Gastroesophageal sphincter (tissue), 3 donors: ENCODE results near the gene SYNPR.

Source experiments
- EP300 ChIP-seq: sonication (generic); formaldehyde crosslinking; IDR thresholded peaks from one replicate; pipeline ENCODE4 v1.6.1; 2017; ENCODE audit warnings: antibody characterized with exemption, mild to moderate bottlenecking
- POLR2A ChIP-seq, 2 donors: fragments of 450-650 bp; IDR thresholded peaks; one replicate each; pipeline ENCODE4 v1.6.1; 2017; ENCODE audit warnings: antibody characterized with exemption in 2 of 2, mild to moderate bottlenecking in 2 of 2, moderate library complexity in 1 of 2
- POLR2AphosphoS5 ChIP-seq: sonication (generic); formaldehyde crosslinking; IDR thresholded peaks from one replicate; pipeline ENCODE4 v1.6.1; 2017; ENCODE audit warnings: antibody characterized with exemption
- TF ChIP-seq, protein P1 (sequence below), 4 experiments: fragments of 200-600 bp in 2 of 4; fragments of 450-650 bp in 2 of 4; sonication (generic) in 1 of 4; IDR thresholded peaks; one replicate each; pipeline ENCODE4 v1.5.1; 2017 to 2019; ENCODE audit warnings: antibody characterized with exemption in 4 of 4, mild to moderate bottlenecking in 2 of 4, moderate library complexity in 2 of 4

DNA sequence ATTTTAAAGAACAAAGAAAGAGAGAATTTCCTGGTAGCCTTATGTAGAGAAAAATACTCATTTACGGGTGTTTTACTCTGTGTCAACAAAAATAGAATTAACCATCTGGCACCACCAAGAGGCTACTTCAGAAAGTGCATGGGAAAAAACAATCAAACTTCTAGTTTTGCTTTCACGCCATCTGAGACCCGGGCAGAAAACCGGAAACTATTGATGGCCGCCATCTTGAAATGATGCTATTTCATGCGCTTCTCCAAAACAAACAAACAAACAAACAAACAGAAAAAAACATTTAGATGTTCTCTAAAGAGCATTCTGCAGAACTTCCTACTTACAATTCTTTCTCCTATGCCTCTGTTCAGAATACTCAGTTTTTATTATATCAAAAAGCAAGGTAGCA lies 49.4 kb upstream of the SYNPR start:
- TF ChIP-seq, protein P1, sequence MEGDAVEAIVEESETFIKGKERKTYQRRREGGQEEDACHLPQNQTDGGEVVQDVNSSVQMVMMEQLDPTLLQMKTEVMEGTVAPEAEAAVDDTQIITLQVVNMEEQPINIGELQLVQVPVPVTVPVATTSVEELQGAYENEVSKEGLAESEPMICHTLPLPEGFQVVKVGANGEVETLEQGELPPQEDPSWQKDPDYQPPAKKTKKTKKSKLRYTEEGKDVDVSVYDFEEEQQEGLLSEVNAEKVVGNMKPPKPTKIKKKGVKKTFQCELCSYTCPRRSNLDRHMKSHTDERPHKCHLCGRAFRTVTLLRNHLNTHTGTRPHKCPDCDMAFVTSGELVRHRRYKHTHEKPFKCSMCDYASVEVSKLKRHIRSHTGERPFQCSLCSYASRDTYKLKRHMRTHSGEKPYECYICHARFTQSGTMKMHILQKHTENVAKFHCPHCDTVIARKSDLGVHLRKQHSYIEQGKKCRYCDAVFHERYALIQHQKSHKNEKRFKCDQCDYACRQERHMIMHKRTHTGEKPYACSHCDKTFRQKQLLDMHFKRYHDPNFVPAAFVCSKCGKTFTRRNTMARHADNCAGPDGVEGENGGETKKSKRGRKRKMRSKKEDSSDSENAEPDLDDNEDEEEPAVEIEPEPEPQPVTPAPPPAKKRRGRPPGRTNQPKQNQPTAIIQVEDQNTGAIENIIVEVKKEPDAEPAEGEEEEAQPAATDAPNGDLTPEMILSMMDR (IDR thresholded peaks at IDR 0.05): peak in 3 of 4 experiments; percentile 8 to 38 (median 9)
- TF ChIP-seq POLR2AphosphoS5: no peak
- TF ChIP-seq POLR2A (IDR thresholded peaks at IDR 0.05): no peak
- TF ChIP-seq EP300: no peak
